Spleen (tissue), 7 donors: ENCODE data around the gene LCOR.

Experiments
- POLR2A ChIP-seq, 3 donors: fragments of 450-650 bp; IDR thresholded peaks; one replicate each; pipeline ENCODE4 v1.5.1; 2017; ENCODE audit warnings: antibody characterized with exemption in 3 of 3, mild to moderate bottlenecking in 1 of 3
- TF ChIP-seq, protein P1 (sequence below), 11 experiments: fragments of 200-600 bp in 7 of 11; fragments of 450-650 bp in 4 of 11; sonication (generic) in 4 of 11; IDR thresholded peaks in 8 of 11; conservative IDR thresholded peaks in 3 of 11; 1 replicate in 7 of 11; 2 replicates in 4 of 11; pipeline versions ENCODE4 v1.4.0 to v1.8.0; 2016 to 2021; ENCODE audit warnings: antibody characterized with exemption in 11 of 11, inconsistent platforms in 4 of 11, mild to moderate bottlenecking in 1 of 11
- donor health status: DM: no; HTN: no; CAD: no; lungs with moderate emphysema.
- donor health status: DM: no; HTN: no; CAD: no.
- donor health status: DM: no; HTN: no; CAD: no.

DNA sequence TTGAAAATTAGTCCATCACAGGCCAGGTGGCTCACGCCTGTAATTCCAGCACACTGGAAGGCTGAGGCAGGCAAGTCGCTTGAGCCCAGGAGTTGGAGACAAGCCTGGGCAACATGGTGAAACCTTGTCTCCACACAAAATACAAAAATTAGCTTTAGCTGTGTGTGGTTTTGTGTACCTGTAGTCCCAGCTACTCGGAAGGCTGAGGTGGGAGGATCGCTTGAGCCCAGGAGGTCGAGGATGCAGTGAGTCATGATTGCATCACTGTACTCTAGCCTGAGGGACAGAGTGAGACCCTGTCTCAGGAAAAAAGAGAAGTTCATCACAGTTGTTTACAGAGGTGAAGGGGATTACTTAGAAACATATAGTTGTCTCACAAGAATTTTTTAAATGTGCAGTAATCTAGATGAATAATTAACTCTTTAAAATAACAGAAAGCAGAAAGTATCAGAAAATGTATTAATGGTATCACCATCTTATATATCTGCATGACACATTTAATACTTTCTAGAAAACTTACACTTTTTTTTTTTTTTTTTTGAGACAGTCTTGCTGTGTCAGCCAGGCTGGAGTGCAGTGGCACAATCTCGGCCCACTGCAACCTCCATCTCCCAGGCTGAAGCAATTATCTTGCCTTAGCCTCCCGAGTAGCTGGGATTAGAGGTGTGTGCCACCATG lies 8.9 kb downstream of the LCOR start:
- TF ChIP-seq, protein P1, sequence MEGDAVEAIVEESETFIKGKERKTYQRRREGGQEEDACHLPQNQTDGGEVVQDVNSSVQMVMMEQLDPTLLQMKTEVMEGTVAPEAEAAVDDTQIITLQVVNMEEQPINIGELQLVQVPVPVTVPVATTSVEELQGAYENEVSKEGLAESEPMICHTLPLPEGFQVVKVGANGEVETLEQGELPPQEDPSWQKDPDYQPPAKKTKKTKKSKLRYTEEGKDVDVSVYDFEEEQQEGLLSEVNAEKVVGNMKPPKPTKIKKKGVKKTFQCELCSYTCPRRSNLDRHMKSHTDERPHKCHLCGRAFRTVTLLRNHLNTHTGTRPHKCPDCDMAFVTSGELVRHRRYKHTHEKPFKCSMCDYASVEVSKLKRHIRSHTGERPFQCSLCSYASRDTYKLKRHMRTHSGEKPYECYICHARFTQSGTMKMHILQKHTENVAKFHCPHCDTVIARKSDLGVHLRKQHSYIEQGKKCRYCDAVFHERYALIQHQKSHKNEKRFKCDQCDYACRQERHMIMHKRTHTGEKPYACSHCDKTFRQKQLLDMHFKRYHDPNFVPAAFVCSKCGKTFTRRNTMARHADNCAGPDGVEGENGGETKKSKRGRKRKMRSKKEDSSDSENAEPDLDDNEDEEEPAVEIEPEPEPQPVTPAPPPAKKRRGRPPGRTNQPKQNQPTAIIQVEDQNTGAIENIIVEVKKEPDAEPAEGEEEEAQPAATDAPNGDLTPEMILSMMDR (IDR thresholded peaks at IDR 0.05 in 8 of 11, conservative IDR thresholded peaks at IDR 0.05 in 3 of 11) = no peak
- TF ChIP-seq POLR2A (IDR thresholded peaks at IDR 0.05) = no peak
